ENCODE data around the gene ZCCHC7.
"Not testable (repeated sequence)": the region's sequence is repeated elsewhere in the genome, so short reads cannot be mapped to it uniquely, and the experiment has no call there.

The ZCCHC7 gene

DNA sequence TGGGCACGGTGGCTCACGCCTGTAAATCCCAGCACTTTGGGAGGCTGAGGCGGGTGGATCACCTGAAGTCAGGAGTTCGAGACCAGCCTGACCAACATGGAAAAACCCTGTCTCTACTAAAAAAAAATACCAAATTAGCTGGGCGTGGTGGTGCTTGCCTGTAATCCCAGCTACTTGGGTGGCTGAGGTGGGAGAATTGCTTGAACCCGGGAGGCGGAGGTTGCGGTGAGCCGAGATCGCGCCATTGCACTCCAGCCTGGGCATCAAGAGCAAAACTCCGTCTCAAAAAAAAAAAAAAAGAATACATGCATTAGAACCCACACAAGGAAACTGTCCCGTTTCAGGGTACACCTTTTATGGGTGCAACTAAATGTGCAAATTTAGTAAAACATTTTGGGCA is 70.4 kb downstream of the ZCCHC7 start:
- H3K27me3 ChIP-seq (ENCODE audit: insufficient read depth, low read length), result not testable (repeated sequence)

DNA sequence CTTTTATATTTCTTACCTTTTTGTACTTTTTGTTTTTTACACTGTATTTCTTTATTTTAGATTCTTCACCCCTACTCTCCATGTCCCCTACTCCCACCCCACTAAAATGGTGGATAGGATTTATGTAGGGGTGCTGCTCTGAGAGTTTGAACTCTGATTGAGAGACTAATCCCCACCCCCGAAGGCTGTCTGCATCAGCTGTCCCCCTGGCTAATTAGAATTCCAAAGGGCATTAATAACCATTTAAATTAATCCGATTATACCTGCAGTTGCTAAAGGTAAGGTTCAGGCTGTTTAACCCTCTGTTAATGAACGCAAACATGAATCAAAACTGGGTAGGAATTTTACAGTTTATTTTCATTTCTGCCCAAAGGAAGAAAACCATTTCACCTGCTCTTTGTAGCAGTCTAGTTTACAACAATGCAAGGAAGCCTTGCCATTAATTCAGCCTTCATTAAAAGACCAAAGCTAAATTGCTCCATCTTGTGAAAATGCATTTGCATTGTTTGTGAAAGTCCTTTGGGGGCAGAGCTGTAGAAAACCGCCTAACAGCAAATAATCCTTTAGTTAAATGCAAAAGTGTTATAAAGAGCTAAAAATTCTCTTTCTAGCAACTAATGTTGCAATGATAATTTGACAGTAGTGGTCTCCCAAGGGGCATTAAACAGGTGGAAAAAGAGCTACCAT is 71.2 kb downstream of the ZCCHC7 start:
- Histone ChIP-seq H3K4me1 (ENCODE audit: insufficient read depth, low read length) (peaks cover 3% of the 10 kb centered on the region), H2AFZ (ENCODE audit: low read depth, low read length) (no peak overlapping the region), H3K4me3 (ENCODE audit: low read length) (no peak overlapping the region), H3K27me3 (ENCODE audit: insufficient read depth, low read length) (no peaks in the 10 kb centered on the region), H3K36me3 (ENCODE audit: insufficient read depth, low read length) (no peaks in the 10 kb centered on the region), H3K9me3 (ENCODE audit: low read length) (no peaks in the 10 kb centered on the region)

More for the DNA sequence above, 70.4 kb downstream of the ZCCHC7 start:
- not testable (repeated sequence) for H3K36me3 ChIP-seq (ENCODE audit: insufficient read depth, low read length); H3K9me3 ChIP-seq (ENCODE audit: low read length); H2AFZ ChIP-seq (ENCODE audit: low read depth, low read length); H3K4me3 ChIP-seq (ENCODE audit: low read length); H3K4me1 ChIP-seq (ENCODE audit: insufficient read depth, low read length)

DNA sequence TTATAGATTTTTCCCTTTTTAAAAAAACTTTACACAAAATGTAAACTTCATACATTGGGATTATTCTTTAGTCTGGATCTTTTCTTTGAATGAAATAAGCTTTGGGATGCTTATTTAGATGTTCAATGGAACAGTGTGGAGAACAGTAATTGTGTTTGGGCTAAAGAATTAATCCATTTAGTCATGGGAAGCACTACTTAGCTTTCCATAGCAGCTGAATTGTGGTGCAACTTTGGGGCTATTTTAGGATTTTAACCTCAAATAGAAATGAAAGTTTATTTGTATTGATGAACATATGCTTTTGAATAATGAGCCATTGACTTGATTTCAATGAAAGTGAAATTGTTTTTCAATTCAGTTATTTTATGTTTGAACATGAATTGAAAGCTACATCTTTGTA is 72.4 kb downstream of the ZCCHC7 start:
- Histone ChIP-seq H3K4me1 (ENCODE audit: insufficient read depth, low read length) (peaks cover 3% of the 10 kb centered on the region), H3K9me3 (ENCODE audit: low read length) (no peaks in the 10 kb centered on the region), H2AFZ (ENCODE audit: low read depth, low read length) (no peak overlapping the region), H3K36me3 (ENCODE audit: insufficient read depth, low read length) (no peaks in the 10 kb centered on the region), H3K4me3 (ENCODE audit: low read length) (no peak overlapping the region), H3K27me3 (ENCODE audit: insufficient read depth, low read length) (no peaks in the 10 kb centered on the region)

DNA sequence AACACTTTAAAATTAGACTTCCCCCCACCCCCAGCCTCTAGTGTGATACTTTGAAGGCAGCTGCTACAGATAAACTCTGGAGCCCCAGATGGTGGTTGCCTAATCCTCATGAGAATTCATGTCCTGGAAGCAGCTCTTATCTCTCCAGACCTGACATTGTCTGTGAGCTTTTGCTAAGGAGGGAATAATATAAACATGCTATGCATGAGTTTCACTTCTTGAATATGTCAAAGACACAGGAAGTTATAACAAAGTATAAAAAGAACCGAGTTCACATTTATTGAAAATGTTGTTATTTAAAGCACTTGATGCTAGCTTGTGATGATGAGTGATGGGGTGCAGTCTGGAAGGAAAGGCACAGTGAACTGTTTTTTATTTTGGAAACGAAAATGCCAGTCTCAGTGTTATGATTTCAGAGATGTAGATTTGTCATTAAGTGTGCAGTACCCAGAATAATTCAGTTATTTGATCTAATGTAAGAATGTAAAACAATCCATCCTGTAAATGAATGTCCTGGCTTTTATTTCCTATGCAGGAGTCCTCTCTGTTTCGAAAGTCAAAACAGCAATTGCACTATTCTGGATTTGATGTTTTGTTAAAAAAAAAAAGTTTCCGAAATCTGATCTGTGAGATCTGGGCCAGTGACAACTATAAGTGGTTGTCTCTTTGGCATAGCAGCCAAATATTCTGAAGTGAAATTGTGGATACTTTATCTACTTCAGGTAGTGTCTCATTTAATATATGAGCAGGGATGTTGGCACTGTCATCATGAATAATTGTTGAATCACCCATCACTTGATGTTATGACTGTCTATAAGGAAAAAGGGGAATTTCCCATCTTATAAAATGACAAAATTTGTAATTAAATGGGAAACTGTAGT is 77.0 kb downstream of the ZCCHC7 start:
- H3K4me1 ChIP-seq (ENCODE audit: insufficient read depth, low read length), result peaks cover 3% of the 10 kb centered on the region
- no peaks in the 10 kb centered on the region for H3K9me3 ChIP-seq (ENCODE audit: low read length)
- no peak overlapping the region for H2AFZ ChIP-seq (ENCODE audit: low read depth, low read length)
- H3K4me3 ChIP-seq (ENCODE audit: low read length), result no peak overlapping the region
- H3K27me3 ChIP-seq (ENCODE audit: insufficient read depth, low read length), result no peaks in the 10 kb centered on the region
- H3K36me3 ChIP-seq (ENCODE audit: insufficient read depth, low read length), result no peaks in the 10 kb centered on the region

DNA sequence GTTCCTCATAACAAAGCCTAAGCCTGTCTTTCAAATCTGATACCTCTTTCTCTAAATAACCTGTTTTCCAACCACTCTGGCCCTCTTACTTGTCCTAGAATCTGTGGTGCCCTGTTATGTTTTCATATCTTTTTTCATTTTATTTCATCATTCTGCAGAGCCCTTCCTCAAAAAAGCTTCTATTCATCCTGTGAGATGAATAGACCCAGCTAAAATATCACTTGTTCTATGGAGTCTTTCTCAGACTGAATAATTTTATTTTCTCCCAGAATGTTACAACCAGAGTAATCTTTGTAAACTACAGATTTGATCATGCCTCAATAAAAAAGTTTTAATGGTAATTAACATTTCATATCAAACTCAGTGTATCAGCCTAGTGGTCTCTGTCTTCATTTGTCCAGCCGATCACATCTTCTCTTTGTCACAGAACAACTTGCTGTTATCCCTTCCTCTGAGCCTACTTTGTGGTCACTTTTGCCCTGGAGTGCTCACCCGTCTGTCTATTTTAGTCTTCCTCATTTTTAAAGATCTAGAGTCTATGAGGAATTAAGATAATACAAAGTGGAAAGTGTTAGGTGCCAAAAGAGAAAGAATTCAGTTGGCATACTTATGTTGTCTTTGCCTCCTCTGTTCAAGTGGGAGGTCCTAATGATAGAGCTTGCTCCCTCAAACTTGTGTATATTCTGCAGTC is 77.8 kb downstream of the ZCCHC7 start:
- Histone ChIP-seq H3K36me3 (ENCODE audit: insufficient read depth, low read length) (no peaks in the 10 kb centered on the region), H3K27me3 (ENCODE audit: insufficient read depth, low read length) (no peaks in the 10 kb centered on the region), H3K9me3 (ENCODE audit: low read length) (no peaks in the 10 kb centered on the region), H3K4me3 (ENCODE audit: low read length) (no peak overlapping the region), H3K4me1 (ENCODE audit: insufficient read depth, low read length) (peaks cover 3% of the 10 kb centered on the region), H2AFZ (ENCODE audit: low read depth, low read length) (no peak overlapping the region)

DNA sequence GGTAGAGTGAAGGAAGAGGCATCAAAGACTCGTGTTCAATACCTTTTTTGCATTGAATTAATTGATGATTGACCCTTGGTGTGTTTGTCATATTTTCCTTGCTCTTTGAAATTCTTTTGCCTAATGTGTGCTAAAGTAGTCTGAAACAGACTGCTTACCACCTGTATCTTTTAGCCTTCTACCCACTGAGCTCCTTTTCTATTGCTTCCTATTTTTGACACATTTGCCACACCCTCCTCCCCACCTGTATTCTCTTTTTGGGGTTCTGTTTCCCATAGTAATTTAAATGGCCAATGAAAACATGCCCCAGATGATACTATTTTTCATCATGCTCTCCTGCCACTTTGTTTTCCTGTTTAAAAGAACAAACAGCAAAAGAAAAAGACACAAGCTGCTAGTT is 78.5 kb downstream of the ZCCHC7 start:
- no peaks in the 10 kb centered on the region for H3K9me3 ChIP-seq (ENCODE audit: low read length)
- H2AFZ ChIP-seq (ENCODE audit: low read depth, low read length), result no peak overlapping the region
- no peaks in the 10 kb centered on the region for H3K27me3 ChIP-seq (ENCODE audit: insufficient read depth, low read length)
- no peaks in the 10 kb centered on the region for H3K36me3 ChIP-seq (ENCODE audit: insufficient read depth, low read length)
- H3K4me3 ChIP-seq (ENCODE audit: low read length), result no peak overlapping the region
- peaks cover 3% of the 10 kb centered on the region for H3K4me1 ChIP-seq (ENCODE audit: insufficient read depth, low read length)

DNA sequence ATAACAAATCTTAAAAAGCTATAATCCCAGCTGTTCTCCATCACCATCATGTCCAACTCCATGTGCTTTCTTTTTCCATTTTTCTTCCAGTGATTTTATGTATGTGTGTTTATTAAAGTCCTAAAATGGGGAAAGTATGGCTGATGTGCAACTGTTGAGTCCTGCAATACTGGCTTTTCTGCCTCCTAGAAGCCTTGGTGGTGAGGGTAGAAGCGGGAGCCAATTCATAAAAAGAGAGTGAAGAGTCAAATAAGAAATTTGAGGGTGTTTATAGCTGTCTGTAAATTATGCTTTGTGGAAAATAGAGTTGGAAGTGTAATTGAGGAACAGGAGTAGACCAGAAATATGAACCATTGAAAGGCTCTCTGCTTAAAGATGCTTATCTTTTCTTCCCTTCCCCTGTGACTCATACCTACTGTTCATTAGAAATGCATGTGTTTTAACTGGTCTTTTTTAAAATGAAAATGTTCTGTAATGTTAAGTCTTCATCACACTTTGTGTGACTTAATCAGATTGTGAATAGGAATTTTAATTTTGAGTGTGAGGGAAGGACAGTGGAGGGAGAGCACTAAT is 80.1 kb downstream of the ZCCHC7 start:
- no peaks in the 10 kb centered on the region for H3K27me3 ChIP-seq (ENCODE audit: insufficient read depth, low read length)
- H3K36me3 ChIP-seq (ENCODE audit: insufficient read depth, low read length), result no peaks in the 10 kb centered on the region
- H3K9me3 ChIP-seq (ENCODE audit: low read length), result no peaks in the 10 kb centered on the region
- H3K4me3 ChIP-seq (ENCODE audit: low read length), result no peak overlapping the region
- H3K4me1 ChIP-seq (ENCODE audit: insufficient read depth, low read length), result peaks cover 3% of the 10 kb centered on the region
- H2AFZ ChIP-seq (ENCODE audit: low read depth, low read length), result no peak overlapping the region

DNA sequence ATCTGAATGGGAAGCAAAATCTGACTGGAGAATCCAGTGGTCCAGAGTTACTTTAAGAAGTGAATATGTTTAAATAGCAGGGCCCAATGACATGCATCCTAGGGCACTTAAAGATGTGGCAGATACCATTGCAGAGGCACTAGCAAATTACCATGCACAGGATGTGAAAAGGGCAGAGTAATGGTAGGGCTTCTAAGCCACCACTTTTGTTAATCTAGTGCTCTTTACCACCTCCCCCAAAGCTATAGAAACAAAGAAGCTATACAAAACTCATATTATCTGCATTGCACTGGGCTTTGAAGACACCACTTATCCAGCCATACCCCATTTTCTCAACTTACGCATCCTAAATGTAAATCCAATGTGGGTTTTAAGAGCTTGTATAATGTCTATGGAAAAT is 81.2 kb downstream of the ZCCHC7 start:
- Histone ChIP-seq H3K27me3 (ENCODE audit: insufficient read depth, low read length) (no peaks in the 10 kb centered on the region), H3K36me3 (ENCODE audit: insufficient read depth, low read length) (no peaks in the 10 kb centered on the region)

DNA sequence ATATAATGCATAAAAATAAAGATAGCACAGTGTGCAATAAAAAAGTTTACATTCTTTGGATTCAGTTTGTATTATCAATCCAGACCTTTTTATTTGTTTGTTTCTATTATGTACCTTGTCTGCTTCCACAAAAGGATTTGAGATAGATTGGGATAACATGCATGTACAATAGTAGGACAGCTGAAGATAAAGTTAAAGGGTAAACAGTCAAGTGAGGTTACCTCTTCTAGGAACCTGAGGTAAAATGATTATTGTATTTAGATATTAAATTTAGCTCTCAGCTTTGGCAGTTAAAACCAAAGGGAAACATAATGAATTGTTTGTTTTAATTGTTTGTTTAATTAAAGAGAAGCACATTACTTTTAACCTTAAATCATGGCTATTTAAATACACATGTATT is 81.7 kb downstream of the ZCCHC7 start:
- no peak overlapping the region for H3K4me3 ChIP-seq (ENCODE audit: low read length)
- no peaks in the 10 kb centered on the region for H3K9me3 ChIP-seq (ENCODE audit: low read length)
- no peak overlapping the region for H2AFZ ChIP-seq (ENCODE audit: low read depth, low read length)
- H3K4me1 ChIP-seq (ENCODE audit: insufficient read depth, low read length), result no peaks in the 10 kb centered on the region
- no peaks in the 10 kb centered on the region for H3K27me3 ChIP-seq (ENCODE audit: insufficient read depth, low read length)
- H3K36me3 ChIP-seq (ENCODE audit: insufficient read depth, low read length), result no peaks in the 10 kb centered on the region

More for the DNA sequence above, 81.2 kb downstream of the ZCCHC7 start:
- H3K9me3 ChIP-seq (ENCODE audit: low read length), result no peaks in the 10 kb centered on the region
- H2AFZ ChIP-seq (ENCODE audit: low read depth, low read length), result no peak overlapping the region
- no peak overlapping the region for H3K4me3 ChIP-seq (ENCODE audit: low read length)
- H3K4me1 ChIP-seq (ENCODE audit: insufficient read depth, low read length), result no peaks in the 10 kb centered on the region

DNA sequence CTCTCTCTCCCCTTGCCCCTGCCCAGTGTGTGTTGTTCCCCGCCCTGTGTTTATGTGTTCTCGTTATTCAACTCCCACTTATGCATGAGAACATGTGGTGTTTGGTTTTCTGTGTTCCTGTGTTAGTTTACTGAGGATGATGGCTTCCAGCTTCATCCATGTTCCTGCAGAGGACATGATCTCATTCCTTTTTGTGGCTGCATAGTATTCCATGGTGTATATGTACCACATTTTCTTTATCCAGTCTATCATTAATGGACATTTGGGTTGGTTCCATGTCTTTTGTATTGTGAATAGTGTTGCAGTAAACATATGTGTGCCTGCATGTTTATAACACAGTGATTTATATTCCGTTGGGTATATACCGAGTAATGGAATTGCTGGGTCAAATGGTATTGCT is 83.1 kb downstream of the ZCCHC7 start:
- H2AFZ ChIP-seq (ENCODE audit: low read depth, low read length); H3K36me3 ChIP-seq (ENCODE audit: insufficient read depth, low read length); H3K4me3 ChIP-seq (ENCODE audit: low read length): not testable (repeated sequence)

DNA sequence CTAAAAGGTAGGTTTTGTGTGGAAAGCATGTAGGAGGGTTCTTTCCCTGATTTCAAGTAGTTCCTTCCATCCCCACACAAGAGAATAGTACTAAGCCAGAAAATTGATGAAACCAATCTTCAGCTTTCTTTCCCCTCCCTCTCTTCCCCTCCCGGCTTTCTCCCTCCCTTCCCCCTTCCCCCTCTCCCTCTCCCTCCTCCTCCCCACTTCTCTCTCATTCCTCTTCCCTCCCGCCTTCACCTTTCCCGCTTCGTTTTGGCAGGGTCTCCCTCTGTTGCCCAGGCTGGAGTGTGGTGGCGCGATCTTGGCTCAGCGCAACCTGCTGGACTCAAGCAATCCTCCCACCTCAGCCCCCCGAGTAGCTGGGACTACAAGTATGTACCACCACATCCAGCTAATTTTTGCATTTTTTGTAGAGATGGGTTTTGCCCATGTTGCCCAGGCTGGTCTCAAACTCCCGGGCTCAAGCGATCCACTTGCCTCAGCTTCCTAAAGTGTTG is 85.8 kb downstream of the ZCCHC7 start:
- H3K4me1 ChIP-seq (ENCODE audit: insufficient read depth, low read length), result peaks cover 14% of the 10 kb centered on the region
- no peak overlapping the region for H3K4me3 ChIP-seq (ENCODE audit: low read length)
- no peak overlapping the region for H2AFZ ChIP-seq (ENCODE audit: low read depth, low read length)
- no peaks in the 10 kb centered on the region for H3K9me3 ChIP-seq (ENCODE audit: low read length)
- H3K27me3 ChIP-seq (ENCODE audit: insufficient read depth, low read length), result no peaks in the 10 kb centered on the region
- no peaks in the 10 kb centered on the region for H3K36me3 ChIP-seq (ENCODE audit: insufficient read depth, low read length)

More for the DNA sequence above, 83.1 kb downstream of the ZCCHC7 start:
- H3K4me1 ChIP-seq (ENCODE audit: insufficient read depth, low read length); H3K9me3 ChIP-seq (ENCODE audit: low read length); H3K27me3 ChIP-seq (ENCODE audit: insufficient read depth, low read length): not testable (repeated sequence)

DNA sequence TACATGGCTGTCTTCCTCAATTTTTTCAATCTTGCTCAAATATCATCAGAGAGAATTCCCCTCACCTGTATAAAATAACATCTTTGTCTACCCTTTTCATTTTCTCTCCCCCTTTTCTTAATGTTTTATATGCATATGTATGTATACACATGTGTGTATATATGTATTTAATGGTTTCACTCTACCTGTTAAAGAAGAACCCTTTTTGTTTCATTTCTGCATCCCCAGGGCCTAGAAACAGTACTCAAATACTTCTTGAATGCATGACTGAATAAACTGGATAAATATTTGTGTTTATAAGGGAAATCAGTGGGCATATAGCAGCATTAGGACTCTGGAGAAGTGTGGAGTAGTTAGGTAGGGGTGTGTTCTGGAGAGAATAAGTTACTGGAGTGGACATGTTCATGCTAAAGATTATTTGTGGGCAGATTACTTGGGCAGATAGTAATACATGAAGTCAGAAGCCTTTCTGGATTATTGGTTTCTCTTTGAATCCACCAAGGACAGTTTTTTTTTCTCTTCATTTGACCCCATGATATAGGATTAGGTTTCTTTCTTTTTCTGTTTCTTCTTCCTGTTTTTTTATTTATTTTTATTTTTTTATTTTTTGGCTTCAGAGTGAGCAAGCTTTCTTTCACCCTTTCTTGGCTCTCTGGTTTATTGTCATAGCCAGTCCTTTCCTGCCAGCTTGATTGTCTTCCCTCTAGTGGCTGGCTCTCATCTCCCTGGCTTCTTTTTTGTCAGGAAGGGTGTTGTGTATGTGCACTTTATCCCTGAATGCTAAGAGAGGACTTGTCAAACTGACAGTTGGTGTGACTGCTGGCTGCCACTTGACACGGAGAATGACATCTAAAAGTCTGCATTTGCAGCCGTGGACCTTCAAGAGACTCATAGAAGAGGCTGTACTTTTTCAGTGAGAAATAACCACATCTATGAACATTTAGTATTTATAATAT is 89.3 kb downstream of the ZCCHC7 start:
- peaks cover 14% of the 10 kb centered on the region for H3K4me1 ChIP-seq (ENCODE audit: insufficient read depth, low read length)
- H3K4me3 ChIP-seq (ENCODE audit: low read length), result no peak overlapping the region
- no peaks in the 10 kb centered on the region for H3K27me3 ChIP-seq (ENCODE audit: insufficient read depth, low read length)

More for the DNA sequence above, 89.3 kb downstream of the ZCCHC7 start:
- H3K9me3 ChIP-seq (ENCODE audit: low read length), result no peaks in the 10 kb centered on the region
- no peaks in the 10 kb centered on the region for H3K36me3 ChIP-seq (ENCODE audit: insufficient read depth, low read length)
- H2AFZ ChIP-seq (ENCODE audit: low read depth, low read length), result no peak overlapping the region
